ENCODE data around the gene COX7A2L. TPM values are rescaled to one million over a fixed set of nuclear protein-coding genes. Genes with fewer than 3 reads are reported as not detected.
"Not testable (repeated sequence)": the region's sequence is repeated elsewhere in the genome, so short reads cannot be mapped to it uniquely, and the experiment has no call there.

The COX7A2L gene
- total RNA-seq, result 318 and 445 TPM in 2 replicates

- FAIRE-seq, result no peak
These were observed at the start of gene COX7A2L for GRCh38 chr2:42360890-42361727. COX7A2L (minus strand) TSS chr2:42361217; CDS start chr2:42361161, 56 bp downstream.

DNA sequence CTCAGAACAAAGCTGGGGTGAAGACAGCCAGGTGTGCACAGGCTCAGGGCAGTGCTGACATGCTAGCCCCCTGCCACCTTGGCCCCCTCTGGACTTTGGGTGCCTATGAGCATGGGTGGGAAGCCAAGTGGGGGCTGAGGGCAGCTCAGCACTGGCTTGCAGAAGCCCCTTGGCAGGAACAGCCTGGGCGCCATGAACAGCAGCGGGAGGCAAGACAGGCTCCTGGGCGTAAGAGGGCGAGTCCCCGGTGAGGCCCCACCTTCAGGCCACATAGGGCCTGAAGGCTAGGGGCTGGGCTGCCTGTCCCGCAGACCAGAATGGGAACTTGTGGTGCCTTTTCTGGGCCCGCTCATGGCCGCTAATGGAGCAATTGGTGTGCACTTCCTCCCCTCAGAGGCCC is 47.0 kb upstream of the COX7A2L start:
- TF ChIP-seq CTCF (IDR thresholded peaks at IDR 0.05; ENCODE audit: insufficient read depth, low read length, severe bottlenecking), result no peak
- Histone ChIP-seq H3K36me3 (ENCODE audit: control insufficient read depth, insufficient read depth, low read length) (no peaks in the 10 kb centered on the region), H3K4me3 (ENCODE audit: low read depth, low read length) (no peak overlapping the region), H3K27me3 (ENCODE audit: control insufficient read depth, insufficient read depth, low read length) (no peaks in the 10 kb centered on the region)
- DNase-seq (ENCODE audit: low read depth) (no peak), FAIRE-seq (no peak)

More at GRCh38 chr2:42360890-42361727, at the start of gene COX7A2L:
- Histone ChIP-seq H3K4me3 (ENCODE audit: low read depth, low read length) (peak within 1 kb of the TSS; percentile 98), H3K27me3 (ENCODE audit: control insufficient read depth, insufficient read depth, low read length) (no peaks in the 10 kb centered on the region), H3K36me3 (ENCODE audit: control insufficient read depth, insufficient read depth, low read length) (no peaks in the 10 kb centered on the region)
- peak; percentile 87 for DNase-seq (ENCODE audit: low read depth)
- peak; percentile 30 for TF ChIP-seq CTCF (IDR thresholded peaks at IDR 0.05; ENCODE audit: insufficient read depth, low read length, severe bottlenecking)

DNA sequence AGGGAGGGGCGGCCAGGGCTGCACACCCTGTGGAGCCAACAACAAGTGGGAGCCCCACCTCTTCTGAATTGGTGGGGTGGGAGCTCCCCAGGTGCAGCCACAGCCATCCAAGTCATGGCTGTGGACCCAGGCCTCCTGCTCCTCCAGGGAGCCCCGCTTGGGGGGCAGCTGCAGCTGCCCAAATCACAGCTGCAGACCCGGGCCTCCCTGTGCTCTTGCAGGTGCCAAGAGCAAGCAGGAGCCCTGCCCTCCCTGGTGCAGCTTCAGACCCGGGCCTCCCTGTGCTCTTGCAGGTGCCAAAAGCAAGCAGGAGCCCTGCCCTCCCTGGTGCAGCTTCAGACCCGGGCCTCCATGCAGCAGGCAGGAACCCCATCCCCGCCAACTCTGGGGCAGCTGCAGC is 46.5 kb upstream of the COX7A2L start:
- H3K27me3 ChIP-seq (ENCODE audit: control insufficient read depth, insufficient read depth, low read length), result no peaks in the 10 kb centered on the region
- TF ChIP-seq CTCF (IDR thresholded peaks at IDR 0.05; ENCODE audit: insufficient read depth, low read length, severe bottlenecking), result no peak
- FAIRE-seq (no peak), DNase-seq (ENCODE audit: low read depth) (no peak)
- H3K36me3 ChIP-seq (ENCODE audit: control insufficient read depth, insufficient read depth, low read length), result no peaks in the 10 kb centered on the region
- H3K4me3 ChIP-seq (ENCODE audit: low read depth, low read length), result no peak overlapping the region

GRCh38 chr2:42404676-42405075 is 43.7 kb upstream of the COX7A2L start:
- FAIRE-seq (no peak), DNase-seq (ENCODE audit: low read depth) (no peak)
- Histone ChIP-seq H3K36me3 (ENCODE audit: control insufficient read depth, insufficient read depth, low read length) (no peaks in the 10 kb centered on the region), H3K4me3 (ENCODE audit: low read depth, low read length) (no peak overlapping the region), H3K27me3 (ENCODE audit: control insufficient read depth, insufficient read depth, low read length) (no peaks in the 10 kb centered on the region)
- no peak for TF ChIP-seq CTCF (IDR thresholded peaks at IDR 0.05; ENCODE audit: insufficient read depth, low read length, severe bottlenecking)

GRCh38 chr2:42401773-42402172 is 40.8 kb upstream of the COX7A2L start:
- Histone ChIP-seq H3K4me3 (ENCODE audit: low read depth, low read length) (no peak overlapping the region), H3K36me3 (ENCODE audit: control insufficient read depth, insufficient read depth, low read length) (no peaks in the 10 kb centered on the region), H3K27me3 (ENCODE audit: control insufficient read depth, insufficient read depth, low read length) (no peaks in the 10 kb centered on the region)
- FAIRE-seq (peak; percentile 79), DNase-seq (ENCODE audit: low read depth) (no peak)
- TF ChIP-seq CTCF (IDR thresholded peaks at IDR 0.05; ENCODE audit: insufficient read depth, low read length, severe bottlenecking), result no peak

DNA sequence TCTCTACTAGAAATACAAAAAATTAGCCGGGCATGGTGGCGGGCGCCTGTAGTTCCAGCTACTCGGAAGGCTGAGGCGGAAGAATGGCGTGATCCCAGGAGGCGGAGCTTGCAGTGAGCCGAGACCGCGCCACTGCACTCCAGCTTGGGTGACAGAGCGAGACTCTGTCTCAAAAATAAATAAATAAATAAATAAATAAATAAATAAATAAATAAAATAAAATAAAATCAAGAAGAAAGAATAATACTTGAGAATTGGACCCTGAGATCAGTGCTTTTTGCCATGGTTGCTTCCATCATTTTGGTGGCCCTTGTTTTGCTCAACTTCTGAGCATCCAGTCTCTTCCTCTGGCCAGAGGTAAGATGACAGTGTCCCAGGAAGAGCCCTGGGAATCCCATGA is 37.0 kb upstream of the COX7A2L start:
- H3K36me3 ChIP-seq (ENCODE audit: control insufficient read depth, insufficient read depth, low read length); H3K4me3 ChIP-seq (ENCODE audit: low read depth, low read length); DNase-seq (ENCODE audit: low read depth); H3K27me3 ChIP-seq (ENCODE audit: control insufficient read depth, insufficient read depth, low read length); FAIRE-seq: not testable (repeated sequence)

DNA sequence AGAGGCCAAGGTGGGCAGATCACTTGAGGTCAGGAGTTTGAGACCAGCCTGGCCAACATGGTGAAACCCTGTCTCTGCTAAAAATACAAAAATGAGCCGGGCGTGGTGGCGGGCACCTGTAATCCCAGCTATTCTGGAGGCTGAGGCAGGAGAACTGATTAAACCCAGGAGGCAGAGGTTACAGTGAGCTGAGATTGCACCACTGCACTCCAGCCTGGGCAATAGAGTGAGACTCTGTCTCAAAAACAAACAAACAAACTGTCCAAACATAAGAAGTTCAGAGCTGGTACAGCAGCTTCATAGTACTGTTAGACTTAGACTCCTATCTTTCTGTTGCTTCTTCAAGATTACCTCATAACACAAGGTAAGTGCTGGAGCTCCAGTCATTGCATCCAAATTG is 32.3 kb upstream of the COX7A2L start:
- not testable (repeated sequence) for DNase-seq (ENCODE audit: low read depth); FAIRE-seq; H3K27me3 ChIP-seq (ENCODE audit: control insufficient read depth, insufficient read depth, low read length); H3K36me3 ChIP-seq (ENCODE audit: control insufficient read depth, insufficient read depth, low read length); H3K4me3 ChIP-seq (ENCODE audit: low read depth, low read length)

Data from bronchial epithelial cell (primary cell).